Sciatic nerve (tissue), 2 donors: ENCODE data around the gene SGMS2. TPM values are rescaled to one million over a fixed set of nuclear protein-coding genes. Genes with fewer than 3 reads are reported as not detected.
"Not testable (repeated sequence)": the region's sequence is repeated elsewhere in the genome, so short reads cannot be mapped to it uniquely, and the experiment has no call there.

Source experiments
- ATAC-seq: fragments of 200-7000 bp; cut with Tn5 transposase; one replicate; pipeline ENCODE4 v1.9.1; 2020; ENCODE audit warnings: mild to moderate bottlenecking, moderate library complexity
- DNase-seq: peaks from one replicate; pipeline ENCODE4 v3.0.0-alpha.2; 2020; ENCODE audit warnings: low spot score
- intact Hi-C: fragments of 100-400 bp; cut with DNase I; formaldehyde crosslinking; loops from one replicate; pipeline ENCODE4 v1.14.2; 2022
- total RNA-seq: library from RNA; stranded (reverse); fragmentation: NEBNext Ultra II Directional; extraction: Animal tissue kit (Norgen Biotek cat#: 25700); gene quantifications from one replicate; pipeline ENCODE4 v1.2.1, GENCODE V29; 2021
- donor health status: DM: no; HTN: no; CAD: no.
- donor health status: DM: no; HTN: no; CAD: no.

The SGMS2 gene
- total RNA-seq, 1 donor from 2014 or later: 43.6 TPM

DNA sequence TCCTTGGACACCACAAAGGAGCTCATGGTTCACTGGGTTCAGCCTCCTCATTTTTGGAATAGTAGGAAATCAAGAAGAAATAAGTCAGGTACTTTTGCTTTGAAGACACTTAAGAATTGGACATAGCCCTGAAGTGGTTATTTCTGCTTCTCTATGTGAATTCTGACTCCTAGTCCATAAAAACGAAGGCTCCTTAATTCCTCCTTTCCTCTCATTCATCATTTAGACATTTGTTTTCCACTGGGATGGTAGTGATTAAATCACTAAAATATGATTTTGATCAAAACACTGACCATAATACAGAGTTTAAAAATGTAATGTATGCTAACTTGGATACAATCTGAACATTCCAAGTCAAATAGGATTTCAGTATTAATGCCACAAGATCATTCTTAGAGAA is 71.9 kb downstream of the SGMS2 start:
- intact Hi-C loops: no loop called here
- ATAC-seq (no peak), DNase-seq (no peak)

DNA sequence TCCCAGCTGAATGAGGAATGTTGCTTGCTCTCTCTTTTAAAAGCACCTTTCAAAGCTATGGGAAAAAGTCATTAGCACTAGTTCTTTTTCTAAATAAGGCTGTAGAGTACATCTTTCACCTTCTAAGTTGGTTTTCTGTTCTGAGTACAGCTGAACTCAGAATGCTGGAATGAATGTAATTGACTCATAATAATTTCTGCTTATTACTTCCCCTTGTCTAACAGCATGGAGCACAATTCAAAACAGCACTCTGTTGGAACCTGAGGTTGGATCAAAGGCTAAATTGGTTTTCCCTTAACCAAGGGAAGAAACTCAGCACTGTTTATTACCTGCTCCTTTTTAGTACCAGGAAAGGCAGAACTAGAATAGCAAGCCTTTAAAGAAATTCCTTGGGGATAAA is 73.1 kb downstream of the SGMS2 start:
- ATAC-seq (no peak), DNase-seq (no peak)
- intact Hi-C loops: no loop called here

DNA sequence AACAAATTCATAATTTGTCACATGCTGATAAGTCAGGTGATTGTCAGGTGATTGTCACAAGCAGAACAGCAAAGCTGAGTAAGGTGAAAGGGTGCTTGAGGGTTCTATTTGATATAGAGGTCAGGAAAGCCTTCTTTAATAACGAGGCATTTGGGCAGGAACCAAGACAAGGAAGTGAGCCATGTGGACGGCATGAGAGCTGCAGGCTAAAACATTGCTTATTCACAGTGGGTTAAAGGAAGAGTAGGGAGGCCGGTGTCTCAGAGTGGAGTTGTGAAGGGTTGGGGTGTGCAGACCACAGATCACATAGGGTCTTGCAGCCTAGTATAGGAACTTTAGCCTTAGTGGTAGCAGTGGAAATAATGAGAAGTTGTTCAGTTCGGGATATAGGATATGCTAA is 75.3 kb downstream of the SGMS2 start:
- DNase-seq (no peak), ATAC-seq (no peak)
- intact Hi-C loops: no loop called here

DNA sequence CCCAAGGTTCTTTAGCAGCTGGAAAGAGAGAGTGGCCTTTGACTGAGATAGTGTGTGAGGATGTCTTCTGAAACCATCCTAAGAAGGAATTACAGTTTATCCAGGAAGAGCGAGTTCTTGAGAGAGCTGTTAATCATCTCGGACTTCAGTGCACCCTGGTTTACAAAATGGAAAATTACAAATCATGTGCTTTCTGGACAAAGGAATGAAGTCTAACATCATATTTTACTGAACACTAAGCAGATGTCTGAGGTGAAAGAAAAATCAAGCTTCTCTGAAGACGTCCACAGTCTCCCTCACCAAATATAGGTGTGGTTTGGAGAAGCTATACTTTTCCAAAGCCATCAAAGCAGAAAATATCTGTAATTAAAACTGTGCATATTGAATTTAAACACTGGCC is 75.8 kb downstream of the SGMS2 start:
- no peak for ATAC-seq
- DNase-seq: no peak
- intact Hi-C loops: no loop called here

DNA sequence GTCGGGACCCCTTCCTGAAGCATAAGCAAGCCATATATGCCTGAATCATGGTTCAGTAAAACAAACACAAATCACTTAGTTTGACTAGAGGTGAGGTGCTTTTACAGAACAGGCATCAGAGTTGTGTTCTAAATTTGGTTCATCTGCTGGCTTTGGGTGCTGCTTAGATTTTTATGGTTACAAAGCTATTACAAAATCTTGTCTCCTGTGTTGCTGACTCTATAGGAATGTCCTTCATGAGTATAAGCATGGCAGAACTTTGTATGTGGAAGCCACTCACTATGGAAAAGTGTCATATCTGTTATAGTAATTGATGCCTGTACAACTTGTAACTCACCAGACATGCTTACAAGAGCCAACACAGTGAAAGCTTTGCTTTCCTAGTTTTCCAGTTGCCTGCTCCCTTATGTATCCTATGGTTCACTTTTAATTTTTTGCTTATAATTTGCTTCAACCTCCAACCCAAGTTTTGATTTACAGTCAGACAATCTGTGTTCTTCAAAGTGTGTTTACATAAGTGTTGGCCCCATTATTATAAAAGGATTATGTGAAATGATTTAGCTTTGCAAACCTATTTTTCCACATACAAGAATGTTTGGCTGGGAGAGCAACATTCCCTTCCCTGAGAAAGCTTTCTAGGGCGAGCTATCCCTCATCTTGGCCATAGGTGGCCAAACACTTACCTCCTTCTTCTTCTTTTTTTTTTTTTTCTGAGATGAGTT is 76.6 kb downstream of the SGMS2 start:
- DNase-seq (no peak), ATAC-seq (no peak)
- intact Hi-C loops: no loop called here

DNA sequence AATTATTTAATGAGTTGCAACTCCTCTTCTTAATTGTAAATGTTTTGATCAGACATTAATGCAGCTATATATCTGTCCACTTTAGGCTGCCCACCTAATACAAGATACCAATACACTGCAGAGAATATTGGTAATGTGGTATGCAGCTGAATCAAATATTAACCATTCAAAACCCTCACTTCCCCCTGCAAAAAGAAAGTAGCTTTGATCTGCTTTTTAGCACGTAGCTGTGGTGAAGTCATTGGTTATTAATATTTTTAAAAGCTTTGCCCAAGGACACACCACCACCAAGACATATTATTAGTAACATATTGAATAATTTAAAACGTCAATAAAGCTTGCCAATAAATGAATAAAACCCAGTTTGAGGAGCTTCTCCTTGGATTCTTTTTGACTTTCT is 78.0 kb downstream of the SGMS2 start:
- DNase-seq (no peak), ATAC-seq (no peak)
- intact Hi-C loops: no loop called here

DNA sequence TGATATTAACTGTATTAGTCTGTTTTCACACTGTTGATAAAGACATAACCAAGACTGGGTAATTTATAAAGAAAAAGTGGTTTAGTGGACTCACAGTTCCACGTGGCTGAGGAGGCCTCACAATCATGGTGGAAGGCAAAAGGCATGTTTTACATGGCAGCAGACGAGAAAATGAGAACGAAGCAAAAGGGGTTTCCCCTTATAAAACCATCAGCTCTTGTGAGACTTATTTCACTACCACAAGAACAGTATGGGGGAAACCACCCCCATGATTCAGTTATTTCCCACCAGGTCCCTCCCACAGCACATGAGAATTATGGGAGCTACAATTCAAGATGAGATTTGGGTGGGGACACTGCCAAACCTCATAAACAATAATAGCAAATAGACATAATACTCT is 80.3 kb downstream of the SGMS2 start:
- intact Hi-C loops, ATAC-seq: not testable (repeated sequence)

DNA sequence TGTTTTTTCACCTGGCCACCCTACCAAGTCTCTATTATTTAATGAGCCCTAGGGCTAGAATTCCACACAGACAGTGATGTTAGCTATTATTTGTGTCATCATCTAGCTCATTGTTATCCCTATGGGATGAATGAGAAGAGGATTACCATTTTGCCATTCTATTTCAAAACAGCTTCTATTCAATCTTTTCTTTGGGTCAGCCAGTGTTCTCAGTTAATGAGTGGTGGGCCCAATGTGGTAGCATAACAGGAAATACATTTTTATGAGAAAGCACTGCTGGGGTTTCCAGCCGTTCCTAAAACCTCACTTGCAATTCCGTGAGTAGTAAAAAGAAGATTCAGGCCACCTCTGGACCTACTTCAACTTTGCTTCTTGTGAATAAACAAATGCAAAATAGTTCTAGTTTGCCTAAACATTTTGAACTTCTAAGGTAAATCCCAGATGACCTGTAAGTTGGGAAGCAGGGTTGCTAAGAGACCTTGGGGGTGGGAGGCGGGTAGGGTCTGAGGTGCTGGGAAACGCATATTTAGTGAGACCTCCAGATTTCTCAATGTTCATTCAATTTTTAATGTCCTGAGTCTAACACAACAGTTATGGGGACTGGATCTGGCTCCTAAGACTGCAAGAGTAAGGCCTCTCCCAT is 81.8 kb downstream of the SGMS2 start:
- no peak for DNase-seq
- intact Hi-C loops: no loop called here

More for the DNA sequence above, 80.3 kb downstream of the SGMS2 start:
- not testable (repeated sequence) for DNase-seq

DNA sequence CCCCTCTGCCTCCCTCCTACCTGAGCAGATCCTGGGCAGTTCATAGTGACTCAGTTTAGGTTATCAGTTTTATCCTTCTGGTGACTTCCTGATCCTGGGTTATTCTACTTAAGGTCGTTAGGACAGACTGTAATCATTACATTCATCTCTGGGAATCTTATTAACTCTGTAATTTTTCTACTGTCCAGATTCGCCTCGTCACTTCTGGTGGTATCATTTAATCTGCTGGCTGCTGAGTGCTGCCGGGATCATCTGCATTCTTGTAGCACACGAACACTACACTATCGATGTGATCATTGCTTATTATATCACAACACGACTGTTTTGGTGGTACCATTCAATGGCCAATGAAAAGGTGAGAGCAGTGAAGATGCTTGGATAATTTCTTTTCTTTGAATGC is 83.6 kb downstream of the SGMS2 start:
- intact Hi-C loops: no loop called here
- ATAC-seq: no peak
- DNase-seq: no peak

More for the DNA sequence above, 81.8 kb downstream of the SGMS2 start:
- no peak for ATAC-seq

DNA sequence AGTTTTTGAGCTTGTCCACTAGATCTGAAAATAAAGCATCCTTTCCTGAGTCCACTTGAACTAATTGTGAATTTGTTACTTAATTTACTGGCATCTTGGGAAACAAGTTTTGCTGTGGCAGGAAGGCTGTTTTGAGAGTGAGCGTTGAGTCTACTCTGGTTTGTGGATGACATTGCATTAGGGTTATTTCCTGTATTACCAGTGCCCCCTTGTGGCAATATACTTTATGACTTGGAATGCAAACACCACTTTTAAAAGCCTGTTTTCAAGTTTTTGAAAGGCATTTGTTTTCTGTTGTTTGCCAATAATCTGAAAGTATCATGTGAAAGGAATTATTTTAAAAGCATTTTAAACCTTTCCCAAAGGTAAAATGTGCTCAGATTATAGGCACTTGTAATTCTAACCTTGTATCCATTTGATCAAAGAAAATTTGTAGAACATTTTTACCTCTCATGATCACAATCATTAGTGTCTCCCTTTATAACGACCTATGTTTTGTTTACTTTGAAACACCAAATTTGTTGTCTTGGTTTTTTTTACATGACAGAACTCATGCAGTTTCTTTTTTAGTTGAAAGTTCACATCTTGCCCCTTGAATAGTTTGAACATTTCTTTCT is 88.7 kb downstream of the SGMS2 start:
- peak; percentile 88 for ATAC-seq
- DNase-seq: no peak
- intact Hi-C loops: loop anchor here (5.0 kb wide), 1 partner anchor 156 kb away; no protein-coding TSS in a partner anchor

DNA sequence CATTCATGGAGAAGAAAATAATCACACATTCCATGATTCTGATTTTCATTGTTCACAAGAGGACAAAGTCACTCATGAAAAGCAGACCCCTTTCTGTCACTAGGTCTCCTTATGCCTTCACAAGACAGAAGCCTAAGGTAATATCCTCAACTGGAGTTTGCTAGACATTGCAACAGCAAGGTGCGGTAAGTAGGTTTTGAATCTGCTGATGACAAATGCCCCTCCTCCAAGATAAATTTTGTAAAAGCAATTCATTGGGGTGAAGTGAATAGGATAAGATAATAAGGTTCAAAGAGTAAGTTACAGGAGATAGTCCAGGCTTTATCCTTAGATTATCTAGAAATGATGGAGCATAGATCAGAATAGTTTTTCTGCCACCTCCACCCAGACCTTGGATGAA is 90.5 kb downstream of the SGMS2 start:
- no peak for ATAC-seq
- intact Hi-C loops: no loop called here
- no peak for DNase-seq

DNA sequence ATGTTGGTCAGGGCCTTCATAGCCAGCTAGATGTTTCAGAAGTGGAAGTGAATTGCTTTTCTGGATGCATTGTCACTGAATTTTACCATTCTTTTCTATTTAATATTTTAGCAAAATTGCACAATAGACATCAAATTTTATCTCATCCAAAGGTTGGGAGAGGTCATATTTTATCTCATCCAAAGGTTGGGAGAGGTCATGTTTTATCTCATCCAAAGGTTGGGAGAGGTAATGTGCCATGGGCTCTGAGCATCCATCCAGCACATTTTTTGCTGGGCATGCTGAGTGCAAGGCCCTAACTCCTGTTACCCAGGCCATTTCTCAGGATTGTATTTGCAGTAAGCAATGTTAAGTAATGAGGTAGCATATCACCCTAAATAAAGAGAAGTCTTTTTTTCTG is 91.9 kb downstream of the SGMS2 start:
- DNase-seq (no peak), ATAC-seq (no peak)
- intact Hi-C loops: no loop called here

DNA sequence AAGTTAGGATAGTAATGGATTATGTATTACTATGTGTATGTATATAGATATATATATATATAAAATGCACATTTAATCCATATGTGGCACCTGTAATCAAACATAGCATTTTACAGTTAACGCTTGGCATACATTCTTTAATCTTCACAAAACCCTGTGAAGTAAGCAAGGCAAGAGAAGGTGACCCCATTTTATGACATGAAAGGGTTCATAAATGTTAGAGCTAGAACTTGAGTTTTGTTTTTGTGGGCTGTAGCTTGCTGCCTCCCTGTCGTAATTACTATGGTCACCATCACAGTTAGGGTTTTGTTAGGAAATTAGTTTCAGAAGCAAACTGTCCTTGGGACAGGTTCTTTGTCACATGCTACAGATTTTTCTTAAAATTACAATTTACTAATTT is 92.8 kb downstream of the SGMS2 start:
- DNase-seq (no peak), ATAC-seq (no peak)
- intact Hi-C loops: no loop called here

DNA sequence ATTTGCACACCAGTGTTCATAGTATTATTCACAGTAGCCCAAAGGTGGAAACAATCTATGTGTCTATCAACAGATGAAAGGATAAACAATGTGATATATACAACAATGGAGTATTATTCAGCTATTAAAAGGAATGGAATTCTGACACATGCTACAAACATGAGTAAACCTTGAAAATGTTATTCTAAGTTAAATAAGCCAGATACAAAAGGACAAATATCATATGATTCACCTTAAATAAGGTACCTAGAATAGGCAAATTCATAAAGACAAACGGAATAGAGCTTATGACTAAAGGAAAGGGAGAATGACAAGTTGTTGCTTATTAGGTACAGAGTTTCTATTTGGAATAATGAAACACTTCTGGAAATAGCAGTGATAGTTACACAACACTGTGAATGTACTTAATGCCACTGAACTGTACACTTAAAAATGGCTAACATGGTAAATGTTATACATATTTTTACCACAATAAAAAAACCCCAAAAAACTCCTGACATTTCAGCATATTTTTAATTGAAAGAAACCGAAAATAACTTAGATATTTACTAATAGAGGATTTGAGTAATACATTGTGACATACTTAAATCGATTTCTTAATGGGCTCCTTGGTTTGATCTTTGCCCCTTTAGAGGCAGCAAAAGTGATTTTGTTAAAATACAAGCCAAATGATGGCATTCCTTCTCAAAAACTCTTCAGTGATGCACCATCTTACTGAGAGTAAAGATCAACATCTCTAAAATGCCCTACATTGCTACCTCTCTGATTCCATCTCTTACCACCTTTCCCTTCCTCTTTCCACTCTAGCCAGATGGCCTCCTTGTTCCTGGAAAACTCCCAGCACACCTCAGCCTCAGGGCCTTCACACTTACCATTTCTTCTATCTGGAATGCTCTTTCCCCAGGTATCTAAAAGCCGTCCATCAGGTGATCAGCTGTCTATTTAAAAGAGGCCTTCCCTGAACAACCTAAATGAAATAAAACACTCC is 98.0 kb downstream of the SGMS2 start:
- intact Hi-C loops: no loop called here
- DNase-seq (no peak), ATAC-seq (no peak)

DNA sequence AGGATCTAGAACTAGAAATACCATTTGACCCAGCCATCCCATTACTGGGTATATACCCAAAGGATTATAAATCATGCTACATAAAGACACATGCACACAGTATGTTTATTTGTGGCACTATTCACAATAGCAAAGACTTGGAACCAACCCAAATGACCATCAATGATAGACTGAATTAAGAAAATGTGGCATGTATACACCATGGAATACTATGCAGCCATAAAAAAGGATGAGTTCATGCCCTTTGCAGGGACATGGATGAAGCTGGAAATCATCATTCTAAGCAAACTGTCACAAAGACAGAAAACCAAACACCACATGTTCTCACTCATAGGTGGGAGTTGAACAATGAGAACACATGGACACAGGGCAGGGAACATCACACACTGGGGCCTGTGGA is 101.0 kb downstream of the SGMS2 start:
- intact Hi-C loops, ATAC-seq, DNase-seq: not testable (repeated sequence)

DNA sequence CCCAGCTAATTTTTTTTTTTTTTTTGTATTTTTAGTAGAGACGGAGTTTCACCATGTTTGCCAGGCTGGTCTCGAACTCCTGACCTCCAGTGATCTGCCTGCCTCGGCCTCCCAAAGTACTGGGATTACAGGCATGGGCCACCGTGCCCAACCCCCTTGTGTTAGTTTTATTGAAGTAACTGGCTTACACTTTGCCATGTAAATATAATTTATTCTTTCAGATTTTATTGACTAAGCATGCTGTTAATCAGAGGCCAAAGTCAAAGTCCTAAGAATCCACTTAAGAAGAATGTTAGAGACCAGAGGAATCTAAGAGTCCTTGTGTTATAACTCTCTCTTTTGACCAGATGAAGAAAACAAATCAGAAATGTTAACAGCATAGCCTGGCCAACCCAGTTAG is 102.1 kb downstream of the SGMS2 start:
- intact Hi-C loops, ATAC-seq: not testable (repeated sequence)

DNA sequence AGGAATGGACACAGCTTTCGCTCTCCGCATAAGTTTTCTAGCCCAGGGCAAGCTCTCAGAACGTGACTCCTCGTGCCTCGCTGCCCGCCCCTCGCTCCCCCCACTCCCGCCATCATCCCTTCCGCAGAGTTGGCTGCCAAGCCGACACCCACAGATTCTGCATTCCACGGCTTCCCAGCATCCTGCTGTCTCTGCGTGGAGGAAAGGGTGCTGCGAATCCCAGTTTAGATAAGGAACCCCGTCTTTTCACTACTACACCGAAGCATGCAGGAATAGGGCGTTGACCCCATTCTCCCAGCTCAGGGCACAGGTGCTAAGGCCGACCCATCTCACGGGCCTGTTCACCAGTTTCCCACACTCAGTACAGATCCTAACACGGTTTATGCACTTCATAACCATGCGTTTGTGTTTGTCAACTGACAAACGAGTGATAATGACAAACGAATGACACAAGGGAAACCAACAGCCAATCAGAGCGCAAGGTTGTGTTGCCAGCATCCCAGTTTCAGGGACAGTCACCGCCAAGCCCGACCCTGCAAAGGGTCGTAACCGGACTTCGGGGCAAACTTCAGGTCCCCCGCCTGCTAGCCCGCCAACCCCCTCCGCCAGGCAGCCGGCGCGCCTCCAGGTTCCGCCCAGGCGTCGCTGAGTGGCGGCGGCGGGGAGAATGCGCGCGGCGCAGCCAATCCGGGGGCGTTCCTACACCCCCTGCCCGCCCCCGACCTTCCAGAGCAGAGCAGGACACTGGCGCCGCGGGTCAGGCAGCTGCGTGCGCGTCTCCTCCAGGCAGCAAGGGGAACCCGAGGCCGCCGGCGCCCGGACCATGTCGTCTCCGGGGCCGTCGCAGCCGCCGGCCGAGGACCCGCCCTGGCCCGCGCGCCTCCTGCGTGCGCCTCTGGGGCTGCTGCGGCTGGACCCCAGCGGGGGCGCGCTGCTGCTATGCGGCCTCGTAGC is 106.4 kb downstream of the SGMS2 start, which contains the start of gene CYP2U1:
CYP2U1 (plus strand) TSS at position 729 of the 954 bp plus-strand sequence; CDS start at position 824, 95 bp downstream.
- ATAC-seq (peak; percentile 97), DNase-seq (peak; percentile 92)
- intact Hi-C loops: no loop called here

More for the DNA sequence above, 102.1 kb downstream of the SGMS2 start:
- not testable (repeated sequence) for DNase-seq

DNA sequence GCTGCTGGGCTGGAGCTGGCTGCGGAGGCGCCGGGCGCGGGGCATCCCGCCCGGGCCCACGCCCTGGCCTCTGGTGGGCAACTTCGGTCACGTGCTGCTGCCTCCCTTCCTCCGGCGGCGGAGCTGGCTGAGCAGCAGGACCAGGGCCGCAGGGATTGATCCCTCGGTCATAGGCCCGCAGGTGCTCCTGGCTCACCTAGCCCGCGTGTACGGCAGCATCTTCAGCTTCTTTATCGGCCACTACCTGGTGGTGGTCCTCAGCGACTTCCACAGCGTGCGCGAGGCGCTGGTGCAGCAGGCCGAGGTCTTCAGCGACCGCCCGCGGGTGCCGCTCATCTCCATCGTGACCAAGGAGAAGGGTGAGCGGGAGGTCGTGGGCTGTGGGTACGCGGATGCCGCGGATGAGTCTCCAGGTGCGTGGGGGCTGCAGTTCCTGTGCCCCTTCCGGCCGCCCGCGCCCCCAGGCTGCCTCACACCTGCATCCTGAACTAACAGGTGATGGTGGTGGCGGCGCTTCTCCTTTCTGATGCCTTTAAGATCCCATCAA is 107.1 kb downstream of the SGMS2 start:
- DNase-seq: peak; percentile 68
- ATAC-seq: no peak
- intact Hi-C loops: no loop called here
